ENCODE measurements around the gene TBC1D3E.
"Not testable (repeated sequence)": the region's sequence is repeated elsewhere in the genome, so short reads cannot be mapped to it uniquely, and the experiment has no call there.

The TBC1D3E gene

GRCh38 chr17:38127651-38128050 lies at the start of gene TBC1D3E:
Gene TBC1D3E, plus strand, starts transcription at chr17:38127951. Its CDS starts 1,545 bp downstream, at chr17:38129496.
- not testable (repeated sequence) for DNase-seq; H3K79me2 ChIP-seq (ENCODE audit: low read length); H4K20me1 ChIP-seq (ENCODE audit: insufficient read depth, low read length); H3K9me2 ChIP-seq (replicated peaks; ENCODE audit: insufficient read depth, low read length); H3K27ac ChIP-seq (ENCODE audit: low read length); H3K4me1 ChIP-seq (ENCODE audit: low read length); H3K27me3 ChIP-seq (replicated peaks; ENCODE audit: insufficient read depth, low read length); H3K9ac ChIP-seq (ENCODE audit: low read length); H3F3A ChIP-seq (ENCODE audit: insufficient read depth, low read length); H3K4me3 ChIP-seq (ENCODE audit: low read length); H3K9me3 ChIP-seq (replicated peaks; ENCODE audit: insufficient read depth, low read length); H2AFZ ChIP-seq (ENCODE audit: low read length); H3K4me2 ChIP-seq (ENCODE audit: low read depth, low read length); H3K36me3 ChIP-seq (replicated peaks; ENCODE audit: insufficient read depth, low read length)

DNA sequence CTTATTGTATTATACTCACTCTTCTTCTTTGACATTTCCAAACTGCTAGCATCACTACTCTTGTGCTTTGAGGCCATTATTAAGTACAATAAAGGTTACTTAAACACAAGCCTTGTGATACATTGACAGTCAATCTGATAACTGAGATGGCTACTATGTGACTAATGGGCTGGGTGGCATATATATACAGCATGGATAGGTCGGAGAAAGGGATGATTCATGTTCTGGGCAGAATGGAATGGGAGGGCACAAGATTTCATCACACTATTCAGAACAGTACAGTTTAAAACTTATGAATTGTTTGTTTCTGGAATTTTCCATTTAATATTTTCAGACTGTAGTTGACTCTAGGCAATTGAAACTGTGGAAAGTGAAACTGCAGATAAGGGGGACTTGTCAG lies 40.4 kb upstream of the TBC1D3E start:
- H3K9me3 ChIP-seq (replicated peaks; ENCODE audit: insufficient read depth, low read length); H2AFZ ChIP-seq (ENCODE audit: low read length); H3K27me3 ChIP-seq (replicated peaks; ENCODE audit: insufficient read depth, low read length); H3K9ac ChIP-seq (ENCODE audit: low read length); DNase-seq; H3K36me3 ChIP-seq (replicated peaks; ENCODE audit: insufficient read depth, low read length); H3K4me1 ChIP-seq (ENCODE audit: low read length); H3K9me2 ChIP-seq (replicated peaks; ENCODE audit: insufficient read depth, low read length); H3K27ac ChIP-seq (ENCODE audit: low read length); H3F3A ChIP-seq (ENCODE audit: insufficient read depth, low read length); H3K4me2 ChIP-seq (ENCODE audit: low read depth, low read length); H4K20me1 ChIP-seq (ENCODE audit: insufficient read depth, low read length); H3K79me2 ChIP-seq (ENCODE audit: low read length); H3K4me3 ChIP-seq (ENCODE audit: low read length): not testable (repeated sequence)

- not testable (repeated sequence) for H3K9ac ChIP-seq (ENCODE audit: low read length); H4K20me1 ChIP-seq (ENCODE audit: insufficient read depth, low read length); H3K27ac ChIP-seq (ENCODE audit: low read length); H3K9me2 ChIP-seq (replicated peaks; ENCODE audit: insufficient read depth, low read length); H2AFZ ChIP-seq (ENCODE audit: low read length); H3K9me3 ChIP-seq (replicated peaks; ENCODE audit: insufficient read depth, low read length); H3K4me3 ChIP-seq (ENCODE audit: low read length); DNase-seq; H3F3A ChIP-seq (ENCODE audit: insufficient read depth, low read length); H3K27me3 ChIP-seq (replicated peaks; ENCODE audit: insufficient read depth, low read length); H3K79me2 ChIP-seq (ENCODE audit: low read length); H3K4me2 ChIP-seq (ENCODE audit: low read depth, low read length); H3K4me1 ChIP-seq (ENCODE audit: low read length); H3K36me3 ChIP-seq (replicated peaks; ENCODE audit: insufficient read depth, low read length)
Observed at GRCh38 chr17:38088120-38088519, 39.6 kb upstream of the TBC1D3E start.

- not testable (repeated sequence) for H3K27ac ChIP-seq (ENCODE audit: low read length); H3K9ac ChIP-seq (ENCODE audit: low read length); H3K79me2 ChIP-seq (ENCODE audit: low read length); DNase-seq; H3K9me2 ChIP-seq (replicated peaks; ENCODE audit: insufficient read depth, low read length); H4K20me1 ChIP-seq (ENCODE audit: insufficient read depth, low read length); H3K36me3 ChIP-seq (replicated peaks; ENCODE audit: insufficient read depth, low read length); H3K4me1 ChIP-seq (ENCODE audit: low read length); H2AFZ ChIP-seq (ENCODE audit: low read length); H3F3A ChIP-seq (ENCODE audit: insufficient read depth, low read length); H3K4me3 ChIP-seq (ENCODE audit: low read length); H3K27me3 ChIP-seq (replicated peaks; ENCODE audit: insufficient read depth, low read length); H3K4me2 ChIP-seq (ENCODE audit: low read depth, low read length); H3K9me3 ChIP-seq (replicated peaks; ENCODE audit: insufficient read depth, low read length)
Observed at GRCh38 chr17:38094059-38094694, 33.6 kb upstream of the TBC1D3E start.

GRCh38 chr17:38099262-38099661 lies 28.5 kb upstream of the TBC1D3E start:
- H4K20me1 ChIP-seq (ENCODE audit: insufficient read depth, low read length); H3K9ac ChIP-seq (ENCODE audit: low read length); H3K9me2 ChIP-seq (replicated peaks; ENCODE audit: insufficient read depth, low read length); H3K36me3 ChIP-seq (replicated peaks; ENCODE audit: insufficient read depth, low read length); H3K27me3 ChIP-seq (replicated peaks; ENCODE audit: insufficient read depth, low read length); H3K4me1 ChIP-seq (ENCODE audit: low read length); H3K79me2 ChIP-seq (ENCODE audit: low read length); H3F3A ChIP-seq (ENCODE audit: insufficient read depth, low read length); DNase-seq; H3K27ac ChIP-seq (ENCODE audit: low read length); H3K9me3 ChIP-seq (replicated peaks; ENCODE audit: insufficient read depth, low read length); H3K4me3 ChIP-seq (ENCODE audit: low read length); H3K4me2 ChIP-seq (ENCODE audit: low read depth, low read length); H2AFZ ChIP-seq (ENCODE audit: low read length): not testable (repeated sequence)

GRCh38 chr17:38119829-38120228 lies 7.9 kb upstream of the TBC1D3E start:
- H3F3A ChIP-seq (ENCODE audit: insufficient read depth, low read length); H3K9ac ChIP-seq (ENCODE audit: low read length); DNase-seq; H3K4me1 ChIP-seq (ENCODE audit: low read length); H3K79me2 ChIP-seq (ENCODE audit: low read length); H3K9me2 ChIP-seq (replicated peaks; ENCODE audit: insufficient read depth, low read length); H3K36me3 ChIP-seq (replicated peaks; ENCODE audit: insufficient read depth, low read length); H3K27me3 ChIP-seq (replicated peaks; ENCODE audit: insufficient read depth, low read length); H3K27ac ChIP-seq (ENCODE audit: low read length); H3K9me3 ChIP-seq (replicated peaks; ENCODE audit: insufficient read depth, low read length); H3K4me3 ChIP-seq (ENCODE audit: low read length); H3K4me2 ChIP-seq (ENCODE audit: low read depth, low read length); H2AFZ ChIP-seq (ENCODE audit: low read length); H4K20me1 ChIP-seq (ENCODE audit: insufficient read depth, low read length): not testable (repeated sequence)

- not testable (repeated sequence) for H2AFZ ChIP-seq (ENCODE audit: low read length); H3K4me2 ChIP-seq (ENCODE audit: low read depth, low read length); H3K4me3 ChIP-seq (ENCODE audit: low read length); H3K27ac ChIP-seq (ENCODE audit: low read length); H3K36me3 ChIP-seq (replicated peaks; ENCODE audit: insufficient read depth, low read length); H3K9me2 ChIP-seq (replicated peaks; ENCODE audit: insufficient read depth, low read length); DNase-seq; H3K4me1 ChIP-seq (ENCODE audit: low read length); H3F3A ChIP-seq (ENCODE audit: insufficient read depth, low read length); H3K79me2 ChIP-seq (ENCODE audit: low read length); H4K20me1 ChIP-seq (ENCODE audit: insufficient read depth, low read length); H3K27me3 ChIP-seq (replicated peaks; ENCODE audit: insufficient read depth, low read length); H3K9me3 ChIP-seq (replicated peaks; ENCODE audit: insufficient read depth, low read length); H3K9ac ChIP-seq (ENCODE audit: low read length)
Observed at GRCh38 chr17:38134860-38135259, 7.1 kb downstream of the TBC1D3E start.
